ENCODE measurements around the gene MVD. TPM values are rescaled to one million over a fixed set of nuclear protein-coding genes. Genes with fewer than 3 reads are reported as not detected.

Gene MVD
- total and polyA plus RNA-seq, 2 of the 13 experiments (the other 11 are each of a cell fraction or from before 2014, with no cell fraction given), result 28.1 to 187 TPM

DNA sequence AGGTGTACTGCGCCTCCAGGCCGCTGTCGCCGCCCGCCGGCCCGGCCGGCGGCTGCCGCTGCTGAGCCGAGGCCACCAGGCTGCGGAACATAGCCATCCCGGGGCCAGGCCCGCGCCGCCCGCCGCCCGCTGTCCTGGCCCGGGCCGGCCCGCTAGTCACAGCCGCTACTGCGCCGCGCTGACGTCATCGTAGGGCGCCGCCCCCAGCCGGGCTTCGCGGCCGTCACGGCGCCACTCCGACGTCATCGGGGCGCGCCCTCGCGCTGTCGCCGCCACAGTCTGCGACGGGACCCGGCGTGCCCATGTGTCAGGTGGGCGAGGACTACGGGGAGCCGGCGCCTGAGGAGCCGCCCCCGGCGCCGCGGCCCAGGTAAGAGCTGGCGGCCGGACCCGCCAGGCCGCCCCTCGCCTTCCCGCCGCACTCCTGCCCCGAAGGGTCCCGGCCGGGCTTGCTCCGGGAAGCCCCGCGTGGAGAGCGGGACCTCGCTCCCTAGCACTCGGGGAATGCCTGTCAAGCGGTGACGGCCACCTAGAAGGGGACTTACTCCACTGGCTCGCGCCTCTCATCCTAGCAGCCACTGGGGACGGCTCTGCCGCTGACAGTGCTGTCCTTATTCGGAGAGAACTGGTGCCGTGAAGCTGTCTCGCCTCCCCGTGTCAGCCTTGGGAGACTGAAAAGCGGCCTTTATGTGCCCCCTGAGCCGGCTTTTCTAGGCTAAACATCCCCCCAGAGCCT, 43.5 kb upstream of the MVD start, which contains the start of the genes CTU2 and RNF166 (continued):
- no peak for TF ChIP-seq SIX1 (CRISPR knock-in tag; IDR thresholded peaks at IDR 0.05; ENCODE audit: borderline replicate concordance)
- peak; percentile 90; the same call in 1 of the 2 replicates for TF ChIP-seq ZNF709 (CRISPR knock-in tag; IDR thresholded peaks at IDR 0.05)
- TF ChIP-seq, protein P1, sequence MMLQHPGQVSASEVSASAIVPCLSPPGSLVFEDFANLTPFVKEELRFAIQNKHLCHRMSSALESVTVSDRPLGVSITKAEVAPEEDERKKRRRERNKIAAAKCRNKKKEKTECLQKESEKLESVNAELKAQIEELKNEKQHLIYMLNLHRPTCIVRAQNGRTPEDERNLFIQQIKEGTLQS (CRISPR knock-in tag; IDR thresholded peaks at IDR 0.05), result peak; percentile 90
- TF ChIP-seq, protein P2, sequence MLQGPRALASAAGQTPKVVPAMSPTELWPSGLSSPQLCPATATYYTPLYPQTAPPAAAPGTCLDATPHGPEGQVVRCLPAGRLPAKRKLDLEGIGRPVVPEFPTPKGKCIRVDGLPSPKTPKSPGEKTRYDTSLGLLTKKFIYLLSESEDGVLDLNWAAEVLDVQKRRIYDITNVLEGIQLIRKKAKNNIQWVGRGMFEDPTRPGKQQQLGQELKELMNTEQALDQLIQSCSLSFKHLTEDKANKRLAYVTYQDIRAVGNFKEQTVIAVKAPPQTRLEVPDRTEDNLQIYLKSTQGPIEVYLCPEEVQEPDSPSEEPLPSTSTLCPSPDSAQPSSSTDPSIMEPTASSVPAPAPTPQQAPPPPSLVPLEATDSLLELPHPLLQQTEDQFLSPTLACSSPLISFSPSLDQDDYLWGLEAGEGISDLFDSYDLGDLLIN (CRISPR knock-in tag; IDR thresholded peaks at IDR 0.05; ENCODE audit: borderline replicate concordance), result no peak
- no peak for TF ChIP-seq ZNF839 (CRISPR knock-in tag; IDR thresholded peaks at IDR 0.05; ENCODE audit: borderline replicate concordance)
- TF ChIP-seq ZNF543 (CRISPR knock-in tag; IDR thresholded peaks at IDR 0.05), result peak; percentile 82; the same call in 1 of the 2 replicates
- no peak for TF ChIP-seq NRL (CRISPR knock-in tag; IDR thresholded peaks at IDR 0.05; ENCODE audit: borderline replicate concordance)
- TF ChIP-seq HNRNPUL1 (IDR thresholded peaks at IDR 0.05; ENCODE audit: low read depth, low read length), result no peak
- TF ChIP-seq SMC3 (IDR thresholded peaks at IDR 0.05; ENCODE audit: low read length), result no peak
- TF ChIP-seq PHB2 (IDR thresholded peaks at IDR 0.05; ENCODE audit: partially characterized antibody), result no peak
- TF ChIP-seq HOXA7 (CRISPR knock-in tag; IDR thresholded peaks at IDR 0.05), result no peak
- TF ChIP-seq ZNF672 (CRISPR knock-in tag; IDR thresholded peaks at IDR 0.05), result no peak
- TF ChIP-seq, protein P3, sequence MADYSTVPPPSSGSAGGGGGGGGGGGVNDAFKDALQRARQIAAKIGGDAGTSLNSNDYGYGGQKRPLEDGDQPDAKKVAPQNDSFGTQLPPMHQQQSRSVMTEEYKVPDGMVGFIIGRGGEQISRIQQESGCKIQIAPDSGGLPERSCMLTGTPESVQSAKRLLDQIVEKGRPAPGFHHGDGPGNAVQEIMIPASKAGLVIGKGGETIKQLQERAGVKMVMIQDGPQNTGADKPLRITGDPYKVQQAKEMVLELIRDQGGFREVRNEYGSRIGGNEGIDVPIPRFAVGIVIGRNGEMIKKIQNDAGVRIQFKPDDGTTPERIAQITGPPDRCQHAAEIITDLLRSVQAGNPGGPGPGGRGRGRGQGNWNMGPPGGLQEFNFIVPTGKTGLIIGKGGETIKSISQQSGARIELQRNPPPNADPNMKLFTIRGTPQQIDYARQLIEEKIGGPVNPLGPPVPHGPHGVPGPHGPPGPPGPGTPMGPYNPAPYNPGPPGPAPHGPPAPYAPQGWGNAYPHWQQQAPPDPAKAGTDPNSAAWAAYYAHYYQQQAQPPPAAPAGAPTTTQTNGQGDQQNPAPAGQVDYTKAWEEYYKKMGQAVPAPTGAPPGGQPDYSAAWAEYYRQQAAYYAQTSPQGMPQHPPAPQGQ (CRISPR knock-in tag; IDR thresholded peaks at IDR 0.05; ENCODE audit: borderline replicate concordance), result no peak
- no peak for TF ChIP-seq ZNF644 (CRISPR knock-in tag; IDR thresholded peaks at IDR 0.05; ENCODE audit: low read depth)
- peak; percentile 93 for TF ChIP-seq ZNF883 (CRISPR knock-in tag; IDR thresholded peaks at IDR 0.05; ENCODE audit: not compliant biosample characterization)
- TF ChIP-seq HNF4G (IDR thresholded peaks at IDR 0.05; ENCODE audit: borderline replicate concordance, low read depth, low read length), result peak; percentile 45; the same call in 1 of the 2 replicates
- TF ChIP-seq HNF4G (CRISPR knock-in tag; IDR thresholded peaks at IDR 0.05; ENCODE audit: borderline replicate concordance, low read depth), result peak; percentile 61; the same call in 1 of the 2 replicates
- peak; percentile 81 for TF ChIP-seq HOXA5 (CRISPR knock-in tag; IDR thresholded peaks at IDR 0.05)
- TF ChIP-seq ZFP82 (CRISPR knock-in tag; IDR thresholded peaks at IDR 0.05; ENCODE audit: borderline replicate concordance), result 0 out of 2 replicates have a peak, but pooled peaks have one; percentile 90
- TF ChIP-seq, protein P4, sequence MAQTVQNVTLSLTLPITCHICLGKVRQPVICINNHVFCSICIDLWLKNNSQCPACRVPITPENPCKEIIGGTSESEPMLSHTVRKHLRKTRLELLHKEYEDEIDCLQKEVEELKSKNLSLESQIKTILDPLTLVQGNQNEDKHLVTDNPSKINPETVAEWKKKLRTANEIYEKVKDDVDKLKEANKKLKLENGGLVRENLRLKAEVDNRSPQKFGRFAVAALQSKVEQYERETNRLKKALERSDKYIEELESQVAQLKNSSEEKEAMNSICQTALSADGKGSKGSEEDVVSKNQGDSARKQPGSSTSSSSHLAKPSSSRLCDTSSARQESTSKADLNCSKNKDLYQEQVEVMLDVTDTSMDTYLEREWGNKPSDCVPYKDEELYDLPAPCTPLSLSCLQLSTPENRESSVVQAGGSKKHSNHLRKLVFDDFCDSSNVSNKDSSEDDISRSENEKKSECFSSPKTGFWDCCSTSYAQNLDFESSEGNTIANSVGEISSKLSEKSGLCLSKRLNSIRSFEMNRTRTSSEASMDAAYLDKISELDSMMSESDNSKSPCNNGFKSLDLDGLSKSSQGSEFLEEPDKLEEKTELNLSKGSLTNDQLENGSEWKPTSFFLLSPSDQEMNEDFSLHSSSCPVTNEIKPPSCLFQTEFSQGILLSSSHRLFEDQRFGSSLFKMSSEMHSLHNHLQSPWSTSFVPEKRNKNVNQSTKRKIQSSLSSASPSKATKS (CRISPR knock-in tag; IDR thresholded peaks at IDR 0.05), result no peak
- peak; percentile 87 for TF ChIP-seq GABPB1 (CRISPR knock-in tag; IDR thresholded peaks at IDR 0.05)
- TF ChIP-seq KLF9 (CRISPR knock-in tag; IDR thresholded peaks at IDR 0.05; ENCODE audit: low read depth), result peak; percentile 47; the same call in 1 of the 2 replicates
- no peak for TF ChIP-seq SUZ12 (IDR thresholded peaks at IDR 0.05; ENCODE audit: low read depth, low read length)
- no peak for TF ChIP-seq ATM (IDR thresholded peaks at IDR 0.05; ENCODE audit: borderline replicate concordance)
- TF ChIP-seq NR2C2 (CRISPR knock-in tag; IDR thresholded peaks at IDR 0.05; ENCODE audit: borderline replicate concordance), result peak; percentile 82

Data from HepG2 (cell line).